ENCODE data around the gene HNRNPK. TPM values are rescaled to one million over a fixed set of nuclear protein-coding genes. Genes with fewer than 3 reads are reported as not detected.

HNRNPK gene
- total and polyA plus RNA-seq, 2 of the 13 experiments (the other 11 are each of a cell fraction or from before 2014, with no cell fraction given): 321 to 712 TPM

DNA sequence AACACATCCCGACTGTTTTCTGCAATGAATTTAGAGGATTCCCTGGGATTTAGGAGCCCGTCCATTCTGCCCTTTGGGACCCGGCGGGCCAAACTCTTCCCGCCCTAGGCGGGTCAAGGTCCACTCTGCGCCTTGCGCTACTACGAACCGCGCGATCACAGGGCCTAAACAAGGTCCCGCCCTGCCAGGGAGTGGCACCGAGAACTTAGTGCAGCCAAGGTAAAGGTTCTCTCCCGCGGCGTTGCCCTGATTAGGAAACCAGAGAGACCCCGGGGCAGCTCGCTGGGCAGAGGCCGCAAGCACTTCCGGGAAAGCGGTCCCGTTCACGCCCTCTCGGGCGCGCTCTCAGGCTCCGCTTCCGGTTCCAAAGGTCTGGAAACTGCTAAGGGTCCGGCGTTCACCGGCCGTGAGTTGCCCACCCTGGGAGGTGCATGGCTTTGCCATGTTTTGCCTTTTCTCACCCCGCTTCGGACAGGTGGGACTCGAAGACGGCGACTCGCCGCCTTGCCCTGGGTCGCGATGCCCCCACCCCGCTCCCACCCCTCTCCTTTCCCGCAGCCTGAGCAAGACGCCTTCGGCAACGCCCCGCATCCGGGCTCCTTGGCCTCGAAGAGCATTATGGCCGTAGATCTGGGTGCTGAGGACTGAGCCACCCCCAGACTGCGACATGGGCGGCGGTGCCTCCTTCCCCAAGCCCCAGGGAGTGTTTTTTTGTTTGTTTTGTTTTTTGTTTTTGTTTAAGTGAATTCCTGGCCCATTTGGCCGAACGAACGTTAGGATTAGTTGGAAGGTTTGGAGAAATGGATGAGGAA is 23.4 kb downstream of the HNRNPK start (continued):
- no peak for TF ChIP-seq NPAS2 (CRISPR knock-in tag; IDR thresholded peaks at IDR 0.05; ENCODE audit: borderline replicate concordance)
- TF ChIP-seq, protein P1, sequence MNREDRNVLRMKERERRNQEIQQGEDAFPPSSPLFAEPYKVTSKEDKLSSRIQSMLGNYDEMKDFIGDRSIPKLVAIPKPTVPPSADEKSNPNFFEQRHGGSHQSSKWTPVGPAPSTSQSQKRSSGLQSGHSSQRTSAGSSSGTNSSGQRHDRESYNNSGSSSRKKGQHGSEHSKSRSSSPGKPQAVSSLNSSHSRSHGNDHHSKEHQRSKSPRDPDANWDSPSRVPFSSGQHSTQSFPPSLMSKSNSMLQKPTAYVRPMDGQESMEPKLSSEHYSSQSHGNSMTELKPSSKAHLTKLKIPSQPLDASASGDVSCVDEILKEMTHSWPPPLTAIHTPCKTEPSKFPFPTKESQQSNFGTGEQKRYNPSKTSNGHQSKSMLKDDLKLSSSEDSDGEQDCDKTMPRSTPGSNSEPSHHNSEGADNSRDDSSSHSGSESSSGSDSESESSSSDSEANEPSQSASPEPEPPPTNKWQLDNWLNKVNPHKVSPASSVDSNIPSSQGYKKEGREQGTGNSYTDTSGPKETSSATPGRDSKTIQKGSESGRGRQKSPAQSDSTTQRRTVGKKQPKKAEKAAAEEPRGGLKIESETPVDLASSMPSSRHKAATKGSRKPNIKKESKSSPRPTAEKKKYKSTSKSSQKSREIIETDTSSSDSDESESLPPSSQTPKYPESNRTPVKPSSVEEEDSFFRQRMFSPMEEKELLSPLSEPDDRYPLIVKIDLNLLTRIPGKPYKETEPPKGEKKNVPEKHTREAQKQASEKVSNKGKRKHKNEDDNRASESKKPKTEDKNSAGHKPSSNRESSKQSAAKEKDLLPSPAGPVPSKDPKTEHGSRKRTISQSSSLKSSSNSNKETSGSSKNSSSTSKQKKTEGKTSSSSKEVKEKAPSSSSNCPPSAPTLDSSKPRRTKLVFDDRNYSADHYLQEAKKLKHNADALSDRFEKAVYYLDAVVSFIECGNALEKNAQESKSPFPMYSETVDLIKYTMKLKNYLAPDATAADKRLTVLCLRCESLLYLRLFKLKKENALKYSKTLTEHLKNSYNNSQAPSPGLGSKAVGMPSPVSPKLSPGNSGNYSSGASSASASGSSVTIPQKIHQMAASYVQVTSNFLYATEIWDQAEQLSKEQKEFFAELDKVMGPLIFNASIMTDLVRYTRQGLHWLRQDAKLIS (CRISPR knock-in tag; IDR thresholded peaks at IDR 0.05): no peak
- no peak; the same call in 1 of the 2 replicates for TF ChIP-seq ZNF138 (CRISPR knock-in tag; IDR thresholded peaks at IDR 0.05; ENCODE audit: low read depth)
- TF ChIP-seq, protein P2, sequence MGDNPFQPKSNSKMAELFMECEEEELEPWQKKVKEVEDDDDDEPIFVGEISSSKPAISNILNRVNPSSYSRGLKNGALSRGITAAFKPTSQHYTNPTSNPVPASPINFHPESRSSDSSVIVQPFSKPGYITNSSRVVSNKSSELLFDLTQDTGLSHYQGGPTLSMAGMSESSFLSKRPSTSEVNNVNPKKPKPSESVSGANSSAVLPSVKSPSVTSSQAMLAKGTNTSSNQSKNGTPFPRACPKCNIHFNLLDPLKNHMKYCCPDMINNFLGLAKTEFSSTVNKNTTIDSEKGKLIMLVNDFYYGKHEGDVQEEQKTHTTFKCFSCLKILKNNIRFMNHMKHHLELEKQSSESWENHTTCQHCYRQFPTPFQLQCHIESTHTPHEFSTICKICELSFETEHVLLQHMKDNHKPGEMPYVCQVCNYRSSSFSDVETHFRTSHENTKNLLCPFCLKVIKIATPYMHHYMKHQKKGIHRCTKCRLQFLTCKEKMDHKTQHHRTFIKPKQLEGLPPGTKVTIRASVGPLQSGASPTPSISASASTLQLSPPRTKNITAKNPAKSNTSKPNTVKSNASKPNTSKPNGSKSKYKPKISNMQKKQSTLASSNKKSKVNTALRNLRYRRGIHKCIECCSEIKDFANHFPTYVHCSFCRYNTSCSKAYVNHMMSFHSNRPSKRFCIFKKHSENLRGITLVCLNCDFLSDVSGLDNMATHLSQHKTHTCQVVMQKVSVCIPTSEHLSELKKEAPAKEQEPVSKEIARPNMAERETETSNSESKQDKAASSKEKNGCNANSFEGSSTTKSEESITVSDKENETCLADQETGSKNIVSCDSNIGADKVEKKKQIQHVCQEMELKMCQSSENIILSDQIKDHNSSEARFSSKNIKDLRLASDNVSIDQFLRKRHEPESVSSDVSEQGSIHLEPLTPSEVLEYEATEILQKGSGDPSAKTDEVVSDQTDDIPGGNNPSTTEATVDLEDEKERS (CRISPR knock-in tag; IDR thresholded peaks at IDR 0.05): peak; percentile 87
- peak; percentile 76 for TF ChIP-seq ZNF781 (CRISPR knock-in tag; IDR thresholded peaks at IDR 0.05; ENCODE audit: borderline replicate concordance, not compliant biosample characterization)
- no peak for TF ChIP-seq GTF3A (CRISPR knock-in tag; conservative IDR thresholded peaks at IDR 0.05)
- no peak for TF ChIP-seq ZNF569 (CRISPR knock-in tag; IDR thresholded peaks at IDR 0.05; ENCODE audit: borderline replicate concordance)
- TF ChIP-seq KDM2A (CRISPR knock-in tag; IDR thresholded peaks at IDR 0.05; ENCODE audit: borderline replicate concordance, low read depth): peak; percentile 86; the same call in 1 of the 2 replicates
- no peak for TF ChIP-seq ZFP36L2 (CRISPR knock-in tag; IDR thresholded peaks at IDR 0.05)
- TF ChIP-seq HDAC2 (CRISPR knock-in tag; IDR thresholded peaks at IDR 0.05): peak; percentile 85
- no peak for TF ChIP-seq XBP1 (CRISPR knock-in tag; IDR thresholded peaks at IDR 0.05)
- TF ChIP-seq SMAD1 (CRISPR knock-in tag; IDR thresholded peaks at IDR 0.05; ENCODE audit: borderline replicate concordance, low read depth): no peak; the same call in 1 of the 2 replicates
- no peak for TF ChIP-seq PCBP2 (optimal IDR thresholded peaks at IDR 0.05; ENCODE audit: low read depth, low read length, poor library complexity, severe bottlenecking)
- TF ChIP-seq KAT8 (CRISPR knock-in tag; IDR thresholded peaks at IDR 0.05): peak; percentile 93
- no peak for TF ChIP-seq TEAD3 (CRISPR knock-in tag; optimal IDR thresholded peaks at IDR 0.05; ENCODE audit: borderline replicate concordance)
- TF ChIP-seq ZNF773 (CRISPR knock-in tag; IDR thresholded peaks at IDR 0.05; ENCODE audit: borderline replicate concordance): no peak
- no peak for TF ChIP-seq ZSCAN12 (CRISPR knock-in tag; IDR thresholded peaks at IDR 0.05)
- TF ChIP-seq ZNF567 (CRISPR knock-in tag; IDR thresholded peaks at IDR 0.05; ENCODE audit: borderline replicate concordance): no peak
- peak; percentile 89 for TF ChIP-seq ZNF350 (CRISPR knock-in tag; IDR thresholded peaks at IDR 0.05; ENCODE audit: borderline replicate concordance, low read depth)

Measured in HepG2 (cell line).